ENCODE results near the gene MPO.

The MPO gene

DNA sequence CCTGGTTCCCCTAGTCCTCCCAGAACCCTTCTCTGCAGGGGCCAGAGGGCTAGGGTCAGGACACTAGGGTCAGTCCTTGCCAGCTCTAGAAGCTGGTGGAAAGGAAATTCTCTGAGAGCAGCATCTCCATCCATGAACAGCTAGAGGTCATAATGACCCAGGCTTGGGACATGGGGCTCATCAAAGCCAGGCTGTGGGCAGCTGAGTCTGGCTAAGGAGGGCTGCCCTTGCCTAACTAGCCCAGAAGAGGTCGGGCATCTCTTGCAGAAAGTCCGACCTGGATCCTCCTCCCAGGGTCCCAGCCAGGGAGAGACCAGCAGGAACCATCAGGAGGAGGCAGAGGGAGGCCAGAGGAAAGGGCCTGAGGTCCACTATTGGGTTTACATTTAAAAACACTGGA lies 4.3 kb downstream of the MPO start:
- Histone ChIP-seq H3K36me3 (ENCODE audit: insufficient read depth, low read length) (no peaks in the 10 kb centered on the region), H3K27me3 (ENCODE audit: insufficient read depth, low read length) (peaks cover 16% of the 10 kb centered on the region), H3K9me3 (ENCODE audit: low read length) (no peaks in the 10 kb centered on the region), H2AFZ (ENCODE audit: low read depth, low read length) (no peak overlapping the region), H3K4me1 (ENCODE audit: insufficient read depth, low read length) (no peaks in the 10 kb centered on the region), H3K4me3 (ENCODE audit: low read length) (no peak overlapping the region)

DNA sequence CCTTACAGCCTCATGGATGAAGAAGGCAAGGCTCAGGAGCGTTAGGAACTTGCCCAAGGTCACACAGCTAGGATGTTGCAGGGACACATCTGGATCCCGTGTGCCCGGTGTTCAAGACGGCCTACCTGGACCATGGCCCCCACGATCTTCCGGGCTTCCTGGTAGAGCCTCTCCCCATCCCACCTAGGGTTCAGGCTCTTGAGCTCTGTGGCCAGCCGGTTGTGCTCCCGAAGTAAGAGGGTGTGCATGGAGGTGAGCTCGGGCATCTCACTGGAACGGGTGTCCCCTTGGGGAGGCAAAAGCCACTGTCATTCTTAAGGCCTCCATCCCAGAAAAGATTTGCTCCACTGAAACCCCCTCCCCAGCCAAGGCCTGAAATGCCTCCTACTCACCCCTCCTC lies 5.3 kb downstream of the MPO start:
- H3K4me3 ChIP-seq (ENCODE audit: low read length) = no peak overlapping the region
- H3K9me3 ChIP-seq (ENCODE audit: low read length) = no peaks in the 10 kb centered on the region
- H2AFZ ChIP-seq (ENCODE audit: low read depth, low read length) = no peak overlapping the region
- peaks cover 22% of the 10 kb centered on the region for H3K27me3 ChIP-seq (ENCODE audit: insufficient read depth, low read length)
- H3K4me1 ChIP-seq (ENCODE audit: insufficient read depth, low read length) = no peaks in the 10 kb centered on the region
- no peaks in the 10 kb centered on the region for H3K36me3 ChIP-seq (ENCODE audit: insufficient read depth, low read length)

DNA sequence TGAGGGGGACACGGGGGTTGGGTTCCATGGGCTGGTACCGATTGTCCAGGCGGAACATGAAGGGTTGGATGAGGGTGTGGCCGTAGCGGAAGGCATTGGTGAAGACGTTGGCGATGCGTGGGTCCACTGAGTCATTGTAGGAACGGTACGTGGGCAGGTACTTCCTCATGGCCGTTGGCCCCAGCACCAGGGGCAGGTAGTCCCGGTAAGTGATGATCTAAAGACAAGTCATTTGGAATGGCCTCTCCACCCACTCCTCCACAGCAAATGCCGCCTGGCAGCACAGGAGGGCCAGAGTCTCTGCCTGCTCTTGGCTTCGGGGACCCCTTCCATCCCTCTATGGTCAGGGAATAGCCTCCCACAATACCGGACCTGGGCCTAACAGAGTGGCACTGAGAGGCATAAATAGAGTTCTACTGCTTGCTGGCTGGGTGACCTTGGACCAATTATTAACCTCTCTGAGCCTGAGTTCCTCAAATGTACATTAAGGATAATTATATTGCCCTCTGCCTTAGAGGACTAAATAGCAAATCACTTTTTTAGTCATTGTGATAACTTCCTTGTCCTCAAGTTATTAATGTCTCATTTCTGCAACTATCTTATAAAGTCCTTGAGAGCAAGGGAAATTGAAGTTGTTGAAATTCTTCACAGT lies 7.2 kb downstream of the MPO start:
- no peaks in the 10 kb centered on the region for H3K4me1 ChIP-seq (ENCODE audit: insufficient read depth, low read length)
- H3K36me3 ChIP-seq (ENCODE audit: insufficient read depth, low read length) = no peaks in the 10 kb centered on the region
- H3K9me3 ChIP-seq (ENCODE audit: low read length) = no peaks in the 10 kb centered on the region
- no peak overlapping the region for H2AFZ ChIP-seq (ENCODE audit: low read depth, low read length)
- peaks cover 17% of the 10 kb centered on the region for H3K27me3 ChIP-seq (ENCODE audit: insufficient read depth, low read length)
- no peak overlapping the region for H3K4me3 ChIP-seq (ENCODE audit: low read length)

DNA sequence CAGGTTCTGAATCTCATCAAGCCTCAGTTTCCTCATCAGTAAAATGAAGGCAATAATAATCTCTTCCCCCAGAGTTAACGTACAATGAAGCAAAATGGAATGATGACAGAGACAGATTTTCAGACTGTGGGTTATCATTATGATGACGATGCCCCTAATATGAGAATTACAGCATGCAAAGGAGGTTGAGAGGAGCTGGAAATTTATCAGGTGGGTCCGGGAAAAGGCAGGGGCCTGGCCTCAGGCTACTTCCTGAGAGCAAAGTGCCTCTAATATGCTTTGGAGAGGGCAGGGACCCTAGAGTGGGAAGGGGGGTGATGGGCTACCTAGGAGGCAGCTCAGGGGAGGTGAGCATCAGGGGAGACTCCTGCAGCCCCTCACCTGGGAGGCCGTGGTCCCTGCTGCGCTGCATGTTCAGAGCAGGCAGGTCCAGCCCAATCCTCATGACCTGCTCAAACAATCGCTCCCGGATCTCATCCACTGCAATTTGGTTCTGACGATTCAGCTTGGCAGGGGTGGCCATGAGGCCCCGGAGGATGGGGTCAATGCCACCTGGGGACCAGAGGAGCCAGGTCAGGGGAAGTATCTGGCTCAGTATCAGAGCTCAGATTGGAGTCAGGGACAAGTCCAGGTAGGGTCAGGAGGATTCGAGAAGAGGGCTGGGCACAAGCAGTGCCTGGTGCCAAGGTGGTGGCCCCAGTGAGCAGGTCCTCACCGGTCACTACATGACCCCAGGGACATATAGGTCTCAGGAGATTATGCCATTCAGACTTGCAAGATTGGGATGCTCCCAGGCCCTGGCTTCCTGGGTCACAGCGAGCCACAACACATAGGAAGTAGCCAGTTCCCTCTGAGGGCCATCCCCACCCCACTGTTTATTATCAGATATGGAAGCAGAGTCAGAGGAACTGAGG lies 8.1 kb downstream of the MPO start:
- H2AFZ ChIP-seq (ENCODE audit: low read depth, low read length) = no peak overlapping the region
- no peak overlapping the region for H3K4me3 ChIP-seq (ENCODE audit: low read length)
- no peaks in the 10 kb centered on the region for H3K4me1 ChIP-seq (ENCODE audit: insufficient read depth, low read length)
- H3K9me3 ChIP-seq (ENCODE audit: low read length) = no peaks in the 10 kb centered on the region
- H3K27me3 ChIP-seq (ENCODE audit: insufficient read depth, low read length) = peaks cover 13% of the 10 kb centered on the region
- H3K36me3 ChIP-seq (ENCODE audit: insufficient read depth, low read length) = no peaks in the 10 kb centered on the region

DNA sequence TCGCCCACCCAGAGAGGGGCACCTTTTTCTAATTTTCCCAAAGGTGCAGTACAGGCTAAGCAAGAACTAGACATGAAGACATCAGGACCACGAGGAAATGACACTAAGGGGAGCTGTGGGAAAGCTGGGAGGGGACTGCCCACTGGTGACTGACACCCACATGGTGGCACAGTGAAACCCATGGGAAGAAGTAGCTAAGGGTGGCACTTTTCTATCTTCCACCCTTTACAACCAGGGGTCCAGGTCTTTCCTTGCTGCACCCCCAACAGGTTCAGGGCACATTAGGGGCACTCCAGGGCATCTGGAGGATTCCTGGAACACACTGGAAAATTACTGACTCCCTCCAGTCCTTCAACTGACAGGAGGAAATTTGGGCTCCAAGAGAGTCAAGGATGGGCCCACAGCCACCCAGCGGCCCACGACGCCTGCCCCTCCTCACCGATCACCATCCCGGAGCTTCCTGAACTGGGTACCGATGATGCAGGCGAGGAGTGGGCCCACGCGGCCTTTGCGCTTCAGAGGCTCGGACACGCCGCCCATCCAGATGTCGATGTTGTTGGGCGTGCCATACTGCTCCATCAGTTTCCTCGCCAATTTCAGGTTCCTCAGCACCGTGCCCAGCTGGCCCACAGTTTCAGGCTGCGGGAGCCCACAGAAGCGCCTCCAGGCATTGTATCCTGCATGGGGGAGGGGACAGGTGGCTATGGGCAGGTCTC lies 9.4 kb downstream of the MPO start:
- Histone ChIP-seq H2AFZ (ENCODE audit: low read depth, low read length) (no peak overlapping the region), H3K4me3 (ENCODE audit: low read length) (no peak overlapping the region), H3K4me1 (ENCODE audit: insufficient read depth, low read length) (no peaks in the 10 kb centered on the region), H3K36me3 (ENCODE audit: insufficient read depth, low read length) (no peaks in the 10 kb centered on the region), H3K9me3 (ENCODE audit: low read length) (no peaks in the 10 kb centered on the region), H3K27me3 (ENCODE audit: insufficient read depth, low read length) (peaks cover 13% of the 10 kb centered on the region)

DNA sequence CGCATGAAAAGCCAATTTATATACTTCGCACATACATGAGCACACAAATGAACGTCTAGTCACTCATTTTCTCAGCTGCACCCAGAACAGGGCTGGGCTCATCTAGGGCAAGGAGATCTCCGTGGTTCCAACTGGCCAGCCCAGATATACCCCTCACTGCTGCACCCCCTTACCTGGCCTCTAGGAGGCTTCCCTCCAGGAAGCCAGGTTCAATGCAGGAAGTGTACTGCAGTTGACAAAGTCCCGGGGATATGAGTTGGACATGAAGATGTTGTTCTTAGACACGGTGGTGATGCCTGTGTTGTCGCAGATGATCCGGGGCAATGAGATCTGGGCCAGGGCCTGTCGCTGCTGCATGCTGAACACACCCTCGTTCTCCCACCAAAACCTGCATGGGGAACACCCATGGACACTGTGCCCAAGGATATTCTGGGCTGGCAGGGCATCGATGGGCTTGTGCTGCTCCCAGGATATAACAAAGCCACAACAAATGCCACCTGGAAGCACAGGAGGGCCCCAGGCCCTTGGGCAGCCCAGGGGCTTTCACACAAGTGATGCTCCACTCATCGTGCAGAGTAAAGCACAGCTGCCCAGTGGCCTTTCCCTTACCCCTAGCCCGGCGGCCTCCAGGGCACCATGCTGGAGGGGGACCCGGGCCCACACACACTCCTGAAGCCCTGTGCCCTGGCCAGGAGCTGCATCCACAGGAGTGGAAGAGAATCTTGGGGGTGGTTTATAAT lies 10.1 kb downstream of the MPO start:
- no peaks in the 10 kb centered on the region for H3K4me1 ChIP-seq (ENCODE audit: insufficient read depth, low read length)
- H3K4me3 ChIP-seq (ENCODE audit: low read length) = no peak overlapping the region
- no peaks in the 10 kb centered on the region for H3K36me3 ChIP-seq (ENCODE audit: insufficient read depth, low read length)
- no peaks in the 10 kb centered on the region for H3K9me3 ChIP-seq (ENCODE audit: low read length)
- H2AFZ ChIP-seq (ENCODE audit: low read depth, low read length) = no peak overlapping the region
- peaks cover 13% of the 10 kb centered on the region for H3K27me3 ChIP-seq (ENCODE audit: insufficient read depth, low read length)

DNA sequence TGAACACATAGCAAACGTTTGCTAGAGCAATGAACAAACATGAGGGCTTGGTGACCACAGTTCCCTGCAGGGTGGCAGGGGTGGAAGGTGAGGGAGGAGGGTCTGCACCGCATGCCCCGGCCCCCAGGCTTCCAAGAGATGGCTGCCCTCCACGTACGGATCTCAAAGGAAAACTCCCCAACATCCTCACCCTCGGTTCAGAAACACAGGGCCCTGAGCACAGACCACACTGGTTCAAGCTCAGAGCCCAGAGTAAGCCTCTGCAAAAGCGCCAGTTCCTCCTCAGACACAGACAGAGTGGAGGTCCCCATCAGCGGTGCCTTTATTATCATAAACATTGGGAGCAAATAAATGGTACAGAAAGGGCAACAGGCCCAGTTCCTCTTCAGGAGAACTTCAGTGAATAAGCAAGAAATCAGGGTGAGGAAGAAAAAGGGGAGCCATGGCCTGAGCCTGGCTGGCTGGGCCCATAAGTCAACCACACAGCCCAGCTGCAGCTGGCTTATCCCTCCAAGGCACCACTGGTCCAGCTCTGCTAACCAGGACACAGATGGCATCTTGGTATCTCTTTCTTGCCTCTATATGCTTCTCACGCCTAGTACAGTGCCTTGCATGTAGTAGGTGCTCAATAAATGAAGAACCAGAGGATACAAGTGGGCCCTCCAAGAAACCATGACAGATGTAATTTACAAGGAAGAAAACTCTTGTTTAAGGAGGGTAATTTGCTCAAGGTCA lies 11.0 kb downstream of the MPO start:
- Histone ChIP-seq H3K9me3 (ENCODE audit: low read length) (no peaks in the 10 kb centered on the region), H2AFZ (ENCODE audit: low read depth, low read length) (no peak overlapping the region), H3K27me3 (ENCODE audit: insufficient read depth, low read length) (peaks cover 19% of the 10 kb centered on the region)

DNA sequence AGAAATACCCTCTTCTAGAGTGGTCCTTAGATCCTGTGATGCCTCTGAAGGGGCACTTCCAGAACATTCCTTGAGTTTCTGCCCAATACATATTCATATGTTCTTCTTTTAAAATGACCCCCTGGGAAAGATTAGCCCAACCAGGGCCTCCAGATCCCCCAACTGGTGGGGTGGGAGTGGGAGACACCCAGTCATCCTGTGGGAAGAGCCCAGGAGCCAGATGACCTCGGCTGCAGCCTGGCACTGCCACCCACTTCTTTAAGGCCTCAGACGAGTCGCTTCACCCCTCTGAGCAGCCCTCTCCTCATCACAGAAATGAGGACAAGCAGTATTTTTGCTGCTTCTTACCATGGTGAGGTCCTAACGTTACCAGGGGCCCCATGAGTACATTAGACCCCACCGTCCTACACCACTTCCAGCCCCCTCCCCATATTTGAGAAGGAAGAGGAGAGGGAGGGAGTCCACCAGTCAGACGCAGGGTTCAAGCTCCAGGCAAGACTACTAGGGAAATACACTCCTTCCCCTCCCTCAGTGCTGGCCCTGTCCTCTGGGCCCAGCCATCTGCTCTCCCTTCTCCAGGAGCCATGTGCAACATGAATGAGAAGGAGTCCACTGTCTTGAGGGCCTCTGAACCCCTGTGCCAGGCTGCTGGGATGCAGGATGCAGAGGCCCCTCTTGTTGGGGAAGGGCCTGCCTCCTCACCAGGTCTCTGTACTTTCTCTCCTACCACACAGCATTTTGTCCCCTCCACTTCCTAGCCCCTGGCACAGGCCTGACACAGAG lies 11.8 kb downstream of the MPO start:
- Histone ChIP-seq H3K36me3 (ENCODE audit: insufficient read depth, low read length) (no peaks in the 10 kb centered on the region), H3K4me3 (ENCODE audit: low read length) (no peak overlapping the region), H2AFZ (ENCODE audit: low read depth, low read length) (no peak overlapping the region), H3K9me3 (ENCODE audit: low read length) (no peaks in the 10 kb centered on the region), H3K4me1 (ENCODE audit: insufficient read depth, low read length) (no peaks in the 10 kb centered on the region), H3K27me3 (ENCODE audit: insufficient read depth, low read length) (peaks cover 19% of the 10 kb centered on the region)

More for the DNA sequence above, 11.0 kb downstream of the MPO start:
- Histone ChIP-seq H3K4me1 (ENCODE audit: insufficient read depth, low read length) (no peaks in the 10 kb centered on the region), H3K4me3 (ENCODE audit: low read length) (no peak overlapping the region), H3K36me3 (ENCODE audit: insufficient read depth, low read length) (no peaks in the 10 kb centered on the region)

DNA sequence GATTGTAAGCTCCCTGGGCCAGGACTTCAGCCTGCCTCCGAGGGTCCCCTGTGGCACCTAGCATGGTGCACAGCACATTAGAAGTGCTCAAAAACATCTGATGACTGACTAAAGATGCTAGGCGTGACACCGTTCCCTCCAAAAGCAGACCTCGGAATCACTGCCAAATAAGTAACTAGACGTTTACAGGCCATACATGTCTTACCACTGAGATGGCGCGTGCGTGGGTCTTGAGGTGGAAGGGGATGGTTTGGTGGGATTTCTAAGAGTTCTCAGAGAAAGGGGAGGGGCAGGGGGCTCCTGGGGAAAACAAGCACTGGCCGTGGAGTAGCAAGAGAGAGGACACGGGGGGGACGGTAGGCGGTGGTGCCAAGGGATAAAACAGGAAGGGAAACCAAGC lies 12.4 kb downstream of the MPO start:
- Histone ChIP-seq H3K4me3 (ENCODE audit: low read length) (no peak overlapping the region), H3K27me3 (ENCODE audit: insufficient read depth, low read length) (peaks cover 23% of the 10 kb centered on the region), H3K4me1 (ENCODE audit: insufficient read depth, low read length) (no peaks in the 10 kb centered on the region)

DNA sequence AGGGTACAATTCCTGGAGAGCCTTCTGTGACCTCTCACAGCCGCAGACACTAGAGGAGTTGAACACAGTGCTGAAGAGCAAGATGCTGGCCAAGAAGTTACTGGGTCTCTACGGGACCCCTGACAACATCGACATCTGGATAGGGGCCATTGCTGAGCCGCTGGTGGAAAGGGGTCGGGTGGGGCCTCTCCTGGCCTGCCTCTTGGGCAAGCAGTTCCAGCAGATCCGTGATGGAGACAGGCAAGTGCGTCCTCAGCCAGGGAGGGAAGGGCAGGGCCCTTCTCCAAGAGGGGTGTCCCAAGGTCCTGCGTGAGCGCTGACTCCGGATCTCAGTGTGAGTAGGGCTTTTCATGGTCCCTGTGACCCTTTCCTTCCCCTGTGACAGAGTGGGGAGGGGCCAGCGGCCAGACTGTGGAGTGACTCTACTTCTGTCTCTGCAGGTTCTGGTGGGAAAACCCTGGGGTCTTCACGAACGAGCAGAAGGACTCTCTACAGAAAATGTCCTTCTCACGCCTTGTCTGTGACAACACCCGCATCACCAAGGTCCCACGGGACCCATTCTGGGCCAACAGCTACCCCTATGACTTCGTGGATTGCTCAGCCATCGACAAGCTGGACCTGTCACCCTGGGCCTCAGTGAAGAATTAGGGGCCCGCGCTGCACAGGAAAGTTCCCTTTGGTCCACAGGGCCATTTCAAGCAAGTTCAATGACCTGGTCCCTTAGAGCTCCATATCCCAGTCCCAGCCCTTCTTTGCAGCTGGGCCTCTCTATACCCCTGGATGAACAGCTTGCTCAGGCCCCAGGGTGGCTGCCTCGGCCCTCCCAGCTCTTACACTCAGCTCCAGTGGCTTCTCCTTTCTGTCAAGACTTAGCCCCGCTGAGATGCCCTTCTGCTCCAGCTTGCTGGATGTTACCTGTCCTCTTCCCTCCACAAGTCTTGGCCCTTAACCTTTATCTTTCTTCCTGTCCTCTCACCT lies 13.1 kb downstream of the MPO start:
- H3K4me3 ChIP-seq (ENCODE audit: low read length) = no peak overlapping the region
- no peaks in the 10 kb centered on the region for H3K4me1 ChIP-seq (ENCODE audit: insufficient read depth, low read length)
- H2AFZ ChIP-seq (ENCODE audit: low read depth, low read length) = no peak overlapping the region
- no peaks in the 10 kb centered on the region for H3K36me3 ChIP-seq (ENCODE audit: insufficient read depth, low read length)
- no peaks in the 10 kb centered on the region for H3K9me3 ChIP-seq (ENCODE audit: low read length)
- H3K27me3 ChIP-seq (ENCODE audit: insufficient read depth, low read length) = peaks cover 23% of the 10 kb centered on the region

More for the DNA sequence above, 12.4 kb downstream of the MPO start:
- H3K9me3 ChIP-seq (ENCODE audit: low read length) = no peaks in the 10 kb centered on the region
- H3K36me3 ChIP-seq (ENCODE audit: insufficient read depth, low read length) = no peaks in the 10 kb centered on the region
- H2AFZ ChIP-seq (ENCODE audit: low read depth, low read length) = no peak overlapping the region
